GM21723 (cell line): ENCODE results near the gene ASXL1.

Source experiments
- ATAC-seq: cut with Tn5 transposase; IDR thresholded peaks from one replicate; pipeline ENCODE4 v1.9.1; 2021; ENCODE audit warnings: mild to moderate bottlenecking, moderate library complexity; ENCODE audit not compliant: unreplicated experiment

Gene ASXL1

DNA sequence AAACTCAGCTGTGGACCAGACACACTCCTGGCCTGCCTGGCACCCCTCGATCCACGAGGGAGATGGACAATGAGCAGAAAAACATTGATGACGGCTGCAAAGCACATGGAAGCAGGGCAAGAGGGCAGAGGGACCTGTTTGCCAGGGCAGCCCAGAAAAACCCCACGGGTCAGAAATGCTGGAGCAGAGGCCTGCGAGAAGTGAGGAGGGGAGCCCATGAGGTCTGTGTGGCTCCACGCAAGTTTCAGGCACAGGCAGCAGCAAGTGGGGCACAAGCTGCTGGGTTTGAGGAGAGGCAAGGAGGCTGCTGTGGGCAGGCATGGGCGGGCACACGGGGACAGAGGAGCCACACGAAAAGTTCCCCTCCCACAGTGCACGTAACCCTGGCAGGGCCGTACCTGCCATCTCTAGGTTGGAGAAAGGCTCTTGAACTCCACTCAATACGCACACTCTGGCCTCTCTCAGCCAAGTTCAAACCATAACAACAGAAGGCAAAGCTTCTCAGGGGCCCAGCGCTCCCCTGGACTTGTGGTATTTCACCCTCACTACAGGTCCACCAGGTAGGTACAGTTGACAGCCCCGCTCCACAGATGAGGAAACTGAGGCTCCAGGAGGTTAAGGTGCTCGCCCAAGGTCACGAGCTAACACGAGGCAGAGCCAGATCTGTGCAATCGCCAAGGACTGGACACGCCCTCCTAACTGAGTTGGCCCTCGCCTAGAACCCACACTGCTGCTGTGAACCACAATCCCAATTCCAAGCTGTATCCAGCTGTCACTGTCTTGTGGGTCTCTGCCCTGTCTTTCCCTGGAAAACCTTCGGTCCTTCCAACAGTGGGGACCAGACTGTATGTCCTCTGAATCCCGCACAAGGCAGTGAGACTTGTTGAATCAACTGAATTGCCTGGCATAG lies 118.8 kb downstream of the ASXL1 start:
- ATAC-seq, result no peak

DNA sequence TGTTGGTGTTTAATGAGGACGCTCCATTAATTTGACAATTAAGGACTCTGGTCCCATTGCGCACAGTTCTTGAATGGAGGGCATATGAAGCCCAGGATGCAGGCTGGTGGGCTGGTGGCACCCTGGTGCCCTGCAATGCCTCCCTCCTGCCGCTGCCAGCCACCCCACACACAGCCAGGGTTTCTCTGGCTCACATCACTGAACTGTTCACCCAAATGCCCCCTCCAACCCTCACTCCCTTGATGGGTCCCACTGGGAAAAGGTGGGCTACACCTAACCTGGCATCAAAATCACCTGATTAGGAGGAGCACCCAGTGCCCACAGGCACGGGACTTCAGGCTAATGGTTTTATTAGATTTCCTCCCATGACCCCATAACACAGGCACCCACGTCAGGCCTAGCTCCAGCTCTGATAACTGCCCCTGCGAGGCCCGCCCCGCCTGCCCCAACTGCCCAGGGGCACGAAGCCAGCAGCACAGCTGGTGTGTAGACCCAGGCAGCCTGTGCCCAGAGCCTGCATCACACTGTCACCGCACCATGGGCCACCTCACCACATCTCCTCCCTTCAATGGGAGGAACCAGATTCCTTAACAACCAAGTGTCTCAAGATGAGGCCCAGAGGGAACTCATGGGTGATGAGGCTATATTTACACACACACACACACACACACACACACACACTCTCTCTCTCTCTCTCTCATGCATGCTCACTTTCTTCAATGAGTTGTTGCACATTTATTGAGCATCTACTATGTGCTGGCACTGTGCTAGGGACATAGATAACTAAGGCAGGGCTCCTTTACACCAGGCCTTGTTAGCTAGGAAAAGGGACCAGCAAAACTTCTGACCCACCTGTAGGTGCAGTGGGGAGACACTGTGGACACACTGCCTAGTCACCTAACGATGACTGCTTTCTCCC lies 119.7 kb downstream of the ASXL1 start:
- ATAC-seq, result no peak

DNA sequence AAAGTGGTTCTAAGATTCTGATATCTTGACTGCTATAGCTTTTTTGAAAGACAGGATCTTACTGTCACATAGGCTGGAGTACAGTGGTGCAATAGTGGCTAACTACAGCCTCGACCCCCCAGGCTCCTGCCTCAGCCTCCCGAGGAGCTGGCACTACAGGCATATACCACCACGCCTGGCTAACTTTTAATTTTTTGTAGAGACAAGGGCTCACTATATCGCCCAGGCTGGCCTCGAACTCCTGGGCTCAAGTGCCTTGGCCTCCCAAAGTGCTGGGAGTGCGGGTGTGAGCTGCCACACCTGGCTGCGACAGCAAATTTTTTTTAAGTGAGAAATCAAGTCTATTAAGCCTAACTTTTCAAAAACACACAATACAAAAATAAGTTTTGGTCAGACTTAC lies 120.4 kb downstream of the ASXL1 start:
- no peak for ATAC-seq

DNA sequence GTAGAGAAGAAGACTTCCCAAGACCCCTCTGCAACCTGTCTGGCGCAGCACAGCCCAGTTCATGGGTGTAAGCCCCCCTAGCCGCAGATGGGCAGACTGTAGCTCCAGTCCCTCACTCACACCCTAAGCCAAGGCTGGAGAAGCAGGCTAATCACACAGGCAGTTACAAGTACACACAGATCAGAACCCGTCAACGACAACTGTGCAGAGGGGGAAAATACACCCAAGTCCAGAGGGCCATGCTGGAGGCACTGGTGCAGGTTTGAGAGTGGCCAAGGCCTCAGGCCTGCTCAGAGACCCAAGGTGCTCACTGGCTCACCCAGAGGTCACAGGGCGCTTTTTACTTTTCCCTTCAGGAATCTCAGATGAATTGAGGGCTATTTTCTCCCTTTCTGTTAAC lies 120.9 kb downstream of the ASXL1 start:
- ATAC-seq, result no peak

DNA sequence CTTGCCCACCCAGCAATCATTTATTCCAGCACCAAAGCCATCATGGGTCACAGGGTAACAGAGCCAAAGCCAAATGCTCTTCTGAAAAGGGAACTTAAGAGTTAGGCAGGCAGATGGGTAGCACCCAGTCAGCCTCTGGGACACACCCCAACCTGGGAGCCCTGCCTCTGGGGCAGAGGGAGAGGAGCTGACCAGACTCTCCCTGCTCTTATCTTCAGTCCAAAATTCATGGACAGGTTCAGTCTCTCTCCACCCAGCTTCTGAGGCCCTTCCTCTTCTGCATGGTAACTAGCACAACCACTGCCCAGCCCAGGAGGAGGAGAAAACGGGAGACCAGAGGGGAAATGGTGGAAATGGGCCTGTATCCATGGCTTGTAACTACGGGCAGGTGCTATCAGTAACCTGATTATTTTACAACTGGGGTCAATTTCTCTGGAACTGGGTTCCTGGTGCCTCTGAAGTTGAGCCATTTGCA lies 121.6 kb downstream of the ASXL1 start:
- no peak for ATAC-seq

DNA sequence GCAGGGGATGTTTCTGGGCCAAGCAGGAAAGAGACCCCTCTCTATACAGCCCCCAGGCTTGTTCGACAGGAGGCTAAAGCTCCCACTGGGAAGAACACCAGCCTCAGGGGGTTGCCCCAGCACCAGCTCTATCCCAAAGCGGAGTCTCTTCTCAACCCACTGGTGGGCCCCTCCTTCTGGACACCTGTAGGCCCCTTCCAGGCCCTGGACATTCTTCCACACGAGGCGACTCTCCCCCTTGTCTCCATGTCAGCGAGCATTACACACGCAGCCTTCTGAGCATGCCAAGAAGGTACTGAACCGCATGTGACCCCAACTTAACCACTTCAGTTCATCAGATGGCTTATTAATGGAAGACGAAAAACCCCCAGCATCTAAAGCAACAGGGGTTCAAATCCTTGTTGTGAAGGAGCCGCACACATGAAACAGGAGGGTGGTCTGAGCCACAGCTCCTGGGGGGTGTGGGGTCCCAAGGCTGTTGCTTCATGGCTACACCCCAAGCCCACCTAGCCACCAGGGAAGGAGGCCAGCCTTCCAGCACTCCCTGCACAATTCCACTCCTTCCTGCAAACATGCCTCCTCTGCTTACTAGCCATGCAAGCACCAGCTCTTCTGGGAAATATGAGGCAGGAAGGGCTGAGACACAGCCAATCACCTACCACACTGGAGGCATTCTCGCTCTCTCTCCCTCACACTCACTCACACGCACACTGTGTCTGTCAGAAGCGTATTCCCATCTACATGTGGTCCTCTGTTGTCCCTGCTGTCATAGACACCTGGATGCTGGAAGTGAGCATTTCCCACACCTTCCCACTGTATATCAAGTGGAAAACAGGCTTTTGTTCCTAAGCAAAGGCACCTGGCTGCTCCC lies 122.5 kb downstream of the ASXL1 start:
- ATAC-seq, result no peak

DNA sequence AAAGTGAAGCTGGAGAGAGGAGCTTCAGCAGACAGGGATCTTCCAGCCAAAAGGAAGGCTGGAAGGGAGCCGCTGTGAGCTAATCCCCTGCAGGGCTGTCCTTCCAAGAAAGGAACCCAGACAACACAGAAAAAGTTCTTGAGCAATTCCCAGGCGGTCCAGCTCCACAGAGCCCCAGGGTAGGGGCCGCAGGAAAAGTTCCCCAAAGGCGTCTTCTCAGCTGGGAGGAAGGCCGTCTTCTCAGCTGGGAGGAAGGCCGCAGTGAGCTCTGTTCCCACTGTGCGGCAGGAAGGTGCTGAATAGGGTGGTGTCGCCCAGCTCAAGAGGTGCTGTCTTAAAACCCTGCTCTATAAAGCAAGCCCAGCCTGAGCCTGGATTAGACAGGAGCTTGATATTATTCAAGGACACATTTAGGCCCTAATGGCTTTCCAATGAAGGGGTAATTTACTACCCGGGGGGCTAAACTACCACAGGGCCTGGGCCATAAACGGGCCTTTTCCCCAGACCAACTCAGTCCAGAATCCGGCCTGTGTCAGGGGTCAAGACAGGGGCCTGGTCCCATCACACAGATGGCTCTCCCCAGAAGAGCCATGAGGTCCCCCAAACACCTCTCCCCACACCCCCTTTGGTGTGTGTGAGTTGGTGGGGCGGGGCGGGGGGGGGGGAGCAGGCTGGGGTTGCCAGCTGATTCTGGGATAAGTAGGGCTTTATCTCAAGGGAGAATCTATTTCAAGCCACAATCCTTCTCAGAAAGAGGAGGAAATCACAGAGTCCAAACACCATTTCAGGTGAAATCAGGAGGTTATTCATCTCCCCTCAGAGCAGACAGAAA lies 123.4 kb downstream of the ASXL1 start:
- no peak for ATAC-seq

DNA sequence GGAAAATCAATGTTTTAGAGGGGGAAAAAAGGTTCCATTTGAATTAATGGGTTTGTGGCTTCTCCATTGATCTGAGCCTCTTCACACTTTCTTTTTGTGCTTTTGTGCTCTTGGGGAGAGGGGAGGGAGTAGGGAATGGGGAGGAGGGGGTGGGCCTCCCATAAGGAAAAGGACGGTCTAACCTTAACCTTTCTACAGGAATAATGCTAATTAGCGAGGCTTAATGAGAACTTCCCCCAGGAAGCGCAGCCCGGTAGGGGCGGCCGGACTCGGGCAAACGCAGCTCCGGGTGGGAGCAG lies 124.0 kb downstream of the ASXL1 start:
- ATAC-seq, result no peak

DNA sequence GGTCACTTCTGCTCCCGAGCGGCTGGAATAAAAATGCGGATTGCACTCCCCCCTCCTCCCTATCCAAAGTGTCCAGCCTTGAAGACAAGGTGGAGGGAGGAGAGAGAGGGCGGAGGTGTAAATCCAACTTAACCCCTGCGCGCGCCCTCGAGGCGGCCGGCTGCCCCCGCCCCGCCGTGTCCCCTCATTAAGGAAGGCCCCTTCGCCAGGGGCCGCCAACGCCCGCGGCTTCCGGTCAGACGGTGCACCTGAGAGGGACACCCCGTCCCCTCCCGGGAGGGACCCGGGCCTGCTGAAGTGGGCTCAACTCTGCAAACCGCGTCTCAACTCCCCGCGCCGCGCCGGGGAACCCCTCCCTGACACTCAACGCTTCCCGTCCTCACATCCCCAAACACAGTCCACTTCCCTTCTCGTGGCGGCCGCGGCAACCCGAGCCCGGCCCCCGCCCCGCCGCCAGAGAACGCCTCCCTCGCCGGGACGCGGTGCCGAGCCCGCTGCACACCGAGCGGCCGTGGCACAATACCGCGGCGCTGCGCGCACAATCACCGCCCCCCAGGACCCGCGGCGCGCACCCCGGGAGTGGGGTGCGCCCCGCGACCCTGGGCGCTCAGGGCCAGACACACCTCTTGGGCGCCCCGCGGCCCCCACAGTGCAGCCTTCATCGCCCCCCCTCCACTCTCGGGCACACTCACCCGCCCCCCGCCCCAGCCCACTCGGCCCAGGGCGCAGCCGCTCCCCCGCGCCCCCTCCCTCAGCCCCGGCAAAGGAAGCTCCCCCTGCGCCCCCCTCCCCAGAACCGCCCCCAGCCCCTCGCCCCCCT lies 124.5 kb downstream of the ASXL1 start:
- no peak for ATAC-seq

DNA sequence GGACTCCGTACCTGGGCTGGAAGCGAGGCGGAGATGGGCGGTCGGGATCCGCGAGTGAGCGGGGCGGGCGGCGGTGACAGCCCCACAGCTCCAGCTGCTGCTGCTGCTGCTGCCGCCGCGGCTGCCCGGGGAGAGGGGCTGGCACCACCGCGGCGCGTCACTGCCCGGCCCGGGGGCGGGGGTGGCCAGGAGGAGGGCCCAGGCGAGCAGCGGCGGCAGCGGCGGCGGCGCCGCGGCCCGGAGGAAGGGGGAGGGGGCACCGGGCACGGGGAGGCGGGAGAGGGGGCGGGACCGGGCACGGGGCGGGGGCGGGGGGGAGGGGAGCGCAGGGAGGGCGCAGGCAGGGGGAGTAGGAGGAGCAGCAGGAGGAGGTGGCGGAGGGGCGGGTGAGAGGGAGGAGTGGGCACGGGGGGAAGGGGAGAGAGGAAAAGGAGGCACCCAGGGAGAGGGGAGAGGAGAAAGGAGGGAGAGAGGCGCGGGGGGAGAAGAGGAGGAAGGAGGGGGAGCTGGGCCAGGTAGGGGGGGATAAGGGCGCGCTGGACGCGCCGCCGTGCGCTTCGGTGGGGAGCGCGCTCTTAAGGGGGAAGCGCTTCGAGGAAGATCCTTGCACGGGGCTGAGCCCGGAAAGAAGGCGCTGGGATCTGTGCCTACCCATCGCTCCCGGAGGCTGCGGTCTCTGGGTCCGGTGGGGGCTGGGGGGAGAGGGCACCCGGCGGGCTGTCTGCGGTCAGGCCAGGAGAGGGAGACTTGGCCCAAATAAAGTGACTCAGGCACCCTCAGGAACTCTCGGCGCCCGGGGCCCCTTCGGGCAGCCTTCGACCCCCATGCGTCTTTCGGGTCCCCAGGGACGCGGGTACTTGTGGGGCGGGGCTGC lies 125.5 kb downstream of the ASXL1 start:
- no peak for ATAC-seq

DNA sequence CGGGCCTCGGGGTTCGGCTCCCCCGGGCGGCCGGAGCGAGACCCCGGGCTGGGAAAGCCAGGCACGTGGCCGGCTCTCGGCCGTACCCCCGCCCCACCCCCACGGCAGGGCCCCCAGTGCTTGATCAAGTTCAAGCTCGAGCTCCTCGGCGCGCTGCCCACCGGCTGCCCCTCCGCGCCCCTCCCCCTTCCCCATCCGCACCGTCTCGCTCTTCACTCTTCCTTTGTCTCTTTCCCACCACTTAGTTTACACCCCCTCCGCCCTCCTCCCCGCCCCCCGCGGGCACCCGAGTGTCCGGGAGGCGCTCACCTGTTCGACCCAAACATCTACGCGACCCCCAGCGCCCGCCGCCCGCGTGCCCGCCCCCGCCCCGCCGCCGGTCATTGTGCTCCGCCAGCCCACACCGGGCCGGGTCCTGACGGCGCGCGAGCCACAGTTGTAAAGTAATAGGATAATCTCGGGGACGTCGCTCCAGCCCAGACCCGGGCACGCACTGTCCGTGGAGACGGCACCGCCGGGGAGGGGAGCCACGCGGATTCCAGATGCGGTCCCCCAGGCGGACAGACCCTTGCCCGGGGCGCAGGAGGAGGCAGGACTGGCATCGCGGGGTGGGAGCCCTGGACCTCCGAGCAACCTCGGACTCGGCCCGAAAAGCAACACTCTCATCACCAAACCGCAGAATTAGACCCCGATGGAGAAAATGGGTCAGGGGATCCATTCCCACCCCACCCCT lies 126.3 kb downstream of the ASXL1 start:
- ATAC-seq, result no peak

DNA sequence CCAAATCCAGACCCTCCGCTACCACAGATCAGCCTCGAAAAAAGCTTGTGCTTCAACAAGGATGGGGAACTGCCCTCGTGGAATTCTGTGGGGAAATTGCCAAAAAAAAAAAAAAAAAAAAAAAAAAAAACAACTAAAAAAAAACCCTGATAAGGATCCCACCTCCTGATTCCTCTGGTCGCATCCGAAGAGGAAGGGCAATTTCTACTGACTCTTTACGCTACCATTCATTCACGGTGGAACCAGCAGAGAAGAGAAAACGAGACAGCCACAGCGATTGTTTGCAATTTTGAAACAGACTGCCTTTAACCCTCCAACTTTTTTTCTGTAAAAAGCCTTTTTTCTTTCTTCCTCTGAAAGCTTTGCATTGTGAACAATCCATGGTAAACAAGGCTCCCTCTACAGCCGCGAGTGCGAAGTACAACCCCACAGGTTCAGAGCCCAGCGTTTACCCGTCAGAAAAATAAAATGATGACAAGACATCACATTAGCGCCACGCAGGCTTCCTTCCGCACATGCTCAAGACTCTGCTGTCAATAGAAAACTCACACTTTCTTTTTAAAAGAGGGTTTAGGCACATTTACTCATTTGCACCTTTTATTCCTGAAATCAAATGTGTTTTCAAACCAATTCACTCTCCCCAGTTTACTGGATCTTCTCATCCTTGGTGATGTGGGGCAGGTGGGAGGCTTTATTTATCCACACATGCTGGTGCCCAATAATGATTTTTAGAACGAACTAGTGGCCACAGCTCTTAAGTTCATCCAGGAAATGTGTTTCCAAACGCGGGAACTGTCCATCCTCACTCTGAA lies 127.0 kb downstream of the ASXL1 start:
- ATAC-seq, result no peak

DNA sequence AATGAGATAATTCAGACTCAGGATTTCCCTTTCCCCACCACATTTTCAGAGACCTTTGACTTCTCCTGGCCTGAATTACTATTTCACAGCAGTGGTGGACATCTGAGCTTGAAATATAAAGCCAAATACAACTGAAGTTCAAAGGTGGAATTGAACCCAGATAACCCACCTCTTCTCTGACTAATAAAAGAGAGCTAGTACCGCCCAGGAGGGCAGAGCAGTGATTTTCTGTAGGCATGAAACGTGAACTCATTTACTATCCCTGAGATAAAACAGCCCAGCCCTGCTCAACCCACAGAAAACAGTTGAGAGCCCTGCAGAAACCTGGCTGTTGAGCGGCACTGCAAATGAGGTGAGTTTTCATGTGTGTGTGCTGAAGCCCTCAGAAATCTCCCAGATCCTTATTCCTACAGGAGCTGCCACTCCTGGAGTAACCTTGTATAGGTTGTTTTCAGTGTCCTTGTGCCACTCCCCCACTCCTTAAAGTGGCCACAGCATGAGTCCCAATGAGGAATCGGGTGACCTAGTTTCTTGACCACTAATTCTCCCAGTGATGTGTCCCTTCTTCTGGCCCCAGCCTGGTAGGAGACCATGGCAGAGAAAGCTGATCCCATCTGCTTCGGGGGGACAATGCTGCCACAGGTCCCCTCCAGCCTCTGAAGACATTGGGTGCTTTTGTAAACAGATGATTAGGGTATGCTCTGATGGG lies 127.8 kb downstream of the ASXL1 start:
- no peak for ATAC-seq

DNA sequence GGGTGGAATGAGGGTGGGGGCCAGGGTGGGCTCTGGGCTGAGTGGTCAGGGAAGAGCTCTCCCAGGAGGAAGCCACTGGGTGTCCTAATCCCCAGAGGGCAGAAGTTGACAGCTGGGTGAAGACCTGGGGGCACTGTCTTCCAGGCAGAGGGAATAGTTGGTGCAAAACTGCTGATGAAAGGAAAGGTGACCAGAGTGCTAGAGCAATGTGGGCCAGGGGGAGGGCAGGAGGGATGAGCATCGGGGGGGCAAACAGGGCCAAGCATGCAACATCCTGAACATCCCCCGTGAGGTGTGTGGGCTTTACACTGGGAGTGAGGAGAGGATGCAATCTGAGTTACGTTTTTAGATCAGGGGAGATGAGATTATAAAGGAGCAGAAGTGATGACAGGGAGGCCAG lies 129.2 kb downstream of the ASXL1 start:
- ATAC-seq, result no peak

DNA sequence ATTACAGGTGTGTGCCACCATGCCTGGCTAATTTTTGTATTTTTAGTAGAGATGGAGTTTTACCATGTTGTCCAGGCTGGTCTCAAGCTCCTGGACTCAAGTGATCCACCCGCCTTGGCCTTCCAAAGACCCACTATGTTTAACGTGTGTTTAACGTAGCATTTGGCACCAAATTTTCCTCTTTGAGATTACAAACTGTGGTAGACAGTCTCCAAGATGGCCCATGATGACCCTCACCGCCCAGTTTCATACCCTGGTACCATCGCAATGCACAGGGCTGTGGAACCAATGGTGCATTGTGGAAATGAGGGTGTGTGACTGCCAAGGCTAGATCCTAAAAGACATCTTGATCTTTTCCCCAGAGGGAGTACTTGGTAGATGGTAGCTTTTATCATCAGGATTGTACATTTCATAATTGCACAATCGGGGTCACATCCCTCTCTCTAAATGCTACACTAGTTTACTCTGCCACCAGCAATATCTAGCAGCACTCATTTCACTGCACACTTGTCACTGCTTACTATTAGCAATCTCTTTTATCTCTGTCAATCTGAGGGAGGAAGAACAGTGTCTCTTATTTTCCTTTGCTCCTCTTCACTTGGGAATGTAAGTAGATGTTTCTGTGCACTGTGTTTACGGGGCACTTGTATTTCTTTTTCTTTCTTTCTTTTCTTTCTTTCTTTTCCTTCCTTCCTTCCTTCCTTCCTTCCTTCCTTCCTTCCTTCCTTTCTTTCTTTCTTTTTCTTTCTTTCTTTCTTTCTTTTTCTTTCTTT lies 130.1 kb downstream of the ASXL1 start:
- ATAC-seq, result no peak
